ENCODE measurements around the gene CERT1.
"Not testable (repeated sequence)": the region's sequence is repeated elsewhere in the genome, so short reads cannot be mapped to it uniquely, and the experiment has no call there.

Gene CERT1

DNA sequence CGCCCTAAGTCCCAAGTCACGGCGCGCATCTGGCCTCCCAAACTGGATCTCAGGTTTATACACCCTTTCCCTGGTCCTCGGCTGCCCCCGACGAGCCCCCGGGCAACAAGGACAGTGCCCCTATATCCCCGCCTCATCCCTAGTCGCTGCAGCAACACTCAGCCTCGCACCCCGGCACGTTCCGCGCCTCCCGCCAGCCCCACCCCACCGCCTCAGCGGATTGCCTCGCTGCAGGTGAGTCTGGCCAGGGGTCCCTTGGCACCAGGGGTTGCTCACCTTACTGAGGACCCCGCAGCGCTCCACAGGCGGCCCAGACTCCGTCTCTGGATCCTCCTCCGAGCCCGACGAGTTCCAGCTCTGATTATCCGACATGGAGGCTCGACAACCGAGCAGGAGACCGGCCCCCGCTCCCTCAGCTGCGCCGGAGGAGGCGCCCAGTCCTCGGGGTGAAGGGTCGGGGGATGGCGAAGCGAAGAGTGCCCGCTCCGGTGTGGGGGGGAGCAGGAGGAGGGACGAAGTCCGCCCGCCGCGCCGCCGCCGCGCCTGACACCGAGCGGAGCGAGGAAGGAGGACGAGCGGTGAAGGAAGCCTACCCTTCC is 494 bp downstream of the CERT1 start:
- peak; percentile 1 to 40 (median 15) for DNase-seq
- no peaks in the 10 kb centered on the region for H3K27me3 ChIP-seq (replicated peaks; ENCODE audit: control insufficient read depth, insufficient read depth, low read length, poor library complexity, severe bottlenecking)
- H3K27ac ChIP-seq (ENCODE audit: insufficient read depth, low read length, poor library complexity, severe bottlenecking), result peak overlapping the region; percentile 78
- no peaks in the 10 kb centered on the region for H3K36me3 ChIP-seq (ENCODE audit: control insufficient read depth, insufficient read depth, low read length)
- H3K4me1 ChIP-seq (ENCODE audit: control insufficient read depth, insufficient read depth, low read length, poor library complexity, severe bottlenecking), result peaks cover 17% of the 10 kb centered on the region
- H3K9me3 ChIP-seq (ENCODE audit: control insufficient read depth, low read length), result no peaks in the 10 kb centered on the region
- H3K4me3 ChIP-seq (ENCODE audit: insufficient read depth, low read depth, low read length, poor library complexity, severe bottlenecking), result peak overlapping the region; percentile 90

DNA sequence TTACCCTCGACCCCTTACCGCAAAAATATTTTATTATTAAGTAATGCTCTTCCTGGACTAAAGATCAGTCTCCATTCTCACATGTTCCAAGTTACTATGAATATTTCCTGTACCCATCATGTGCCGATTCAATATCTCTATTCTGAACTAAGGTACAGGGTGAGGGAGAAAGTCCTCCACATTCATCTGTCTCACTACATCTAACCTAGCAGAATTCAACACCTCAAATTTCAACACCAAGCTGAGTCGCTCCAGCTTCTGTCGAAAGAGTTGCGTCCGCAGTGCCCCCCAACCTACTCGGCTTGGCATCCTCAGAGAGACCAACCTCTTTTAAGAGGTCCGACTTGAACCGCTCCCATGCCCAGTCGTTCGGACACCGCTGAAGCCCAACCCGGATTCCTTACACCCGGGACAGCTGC is 1.0 kb downstream of the CERT1 start:
- Histone ChIP-seq H3K27ac (ENCODE audit: insufficient read depth, low read length, poor library complexity, severe bottlenecking) (peak overlapping the region; percentile 78), H3K27me3 (replicated peaks; ENCODE audit: control insufficient read depth, insufficient read depth, low read length, poor library complexity, severe bottlenecking) (no peaks in the 10 kb centered on the region), H3K36me3 (ENCODE audit: control insufficient read depth, insufficient read depth, low read length) (no peaks in the 10 kb centered on the region), H3K4me1 (ENCODE audit: control insufficient read depth, insufficient read depth, low read length, poor library complexity, severe bottlenecking) (peaks cover 17% of the 10 kb centered on the region), H3K9me3 (ENCODE audit: control insufficient read depth, low read length) (no peaks in the 10 kb centered on the region), H3K4me3 (ENCODE audit: insufficient read depth, low read depth, low read length, poor library complexity, severe bottlenecking) (peak overlapping the region; percentile 90)
- no peak for DNase-seq

DNA sequence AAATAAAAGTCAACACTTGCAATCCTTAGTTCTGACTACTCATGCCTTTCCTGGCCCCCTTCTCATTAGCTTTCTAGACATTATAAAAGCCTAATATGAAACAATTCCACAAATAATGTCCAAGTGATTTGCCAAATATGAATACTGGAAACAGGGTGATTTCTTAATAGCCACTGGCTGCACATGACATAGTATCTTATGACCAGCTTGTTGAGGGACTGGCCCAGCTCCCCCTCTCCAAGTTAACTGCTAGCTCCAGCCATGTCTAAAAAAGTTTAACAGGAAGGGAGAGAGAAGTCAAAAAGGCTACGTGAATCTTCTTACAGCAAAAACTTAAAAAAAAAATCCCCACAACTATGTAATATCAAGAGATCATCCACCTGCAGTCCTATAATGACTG is 1.5 kb downstream of the CERT1 start:
- Histone ChIP-seq H3K4me3 (ENCODE audit: insufficient read depth, low read depth, low read length, poor library complexity, severe bottlenecking) (peak overlapping the region; percentile 90), H3K27ac (ENCODE audit: insufficient read depth, low read length, poor library complexity, severe bottlenecking) (no peak overlapping the region), H3K27me3 (replicated peaks; ENCODE audit: control insufficient read depth, insufficient read depth, low read length, poor library complexity, severe bottlenecking) (no peaks in the 10 kb centered on the region), H3K4me1 (ENCODE audit: control insufficient read depth, insufficient read depth, low read length, poor library complexity, severe bottlenecking) (peaks cover 17% of the 10 kb centered on the region), H3K9me3 (ENCODE audit: control insufficient read depth, low read length) (no peaks in the 10 kb centered on the region), H3K36me3 (ENCODE audit: control insufficient read depth, insufficient read depth, low read length) (no peaks in the 10 kb centered on the region)
- DNase-seq, result no peak

DNA sequence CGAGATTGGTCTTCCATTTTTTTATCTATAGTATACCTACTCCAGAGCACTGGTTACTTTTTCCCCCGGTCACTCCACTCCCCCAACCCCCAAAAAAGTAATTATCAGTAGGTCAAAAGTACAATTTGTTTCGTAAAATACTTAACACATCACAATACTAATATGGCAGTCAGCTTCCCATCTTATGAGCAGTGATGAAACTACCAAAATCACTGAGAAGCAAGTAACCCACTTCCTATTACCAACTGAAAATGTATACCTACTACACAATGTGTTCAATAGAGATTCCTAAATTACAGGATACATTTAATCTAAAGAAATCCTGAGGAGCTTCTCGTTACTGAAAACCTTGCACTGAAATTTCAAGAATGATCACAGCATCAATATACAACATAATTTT is 1.9 kb downstream of the CERT1 start:
- Histone ChIP-seq H3K27ac (ENCODE audit: insufficient read depth, low read length, poor library complexity, severe bottlenecking) (no peak overlapping the region), H3K36me3 (ENCODE audit: control insufficient read depth, insufficient read depth, low read length) (no peaks in the 10 kb centered on the region), H3K9me3 (ENCODE audit: control insufficient read depth, low read length) (no peaks in the 10 kb centered on the region), H3K4me3 (ENCODE audit: insufficient read depth, low read depth, low read length, poor library complexity, severe bottlenecking) (no peak overlapping the region), H3K4me1 (ENCODE audit: control insufficient read depth, insufficient read depth, low read length, poor library complexity, severe bottlenecking) (peaks cover 17% of the 10 kb centered on the region), H3K27me3 (replicated peaks; ENCODE audit: control insufficient read depth, insufficient read depth, low read length, poor library complexity, severe bottlenecking) (no peaks in the 10 kb centered on the region)
- DNase-seq, result no peak

DNA sequence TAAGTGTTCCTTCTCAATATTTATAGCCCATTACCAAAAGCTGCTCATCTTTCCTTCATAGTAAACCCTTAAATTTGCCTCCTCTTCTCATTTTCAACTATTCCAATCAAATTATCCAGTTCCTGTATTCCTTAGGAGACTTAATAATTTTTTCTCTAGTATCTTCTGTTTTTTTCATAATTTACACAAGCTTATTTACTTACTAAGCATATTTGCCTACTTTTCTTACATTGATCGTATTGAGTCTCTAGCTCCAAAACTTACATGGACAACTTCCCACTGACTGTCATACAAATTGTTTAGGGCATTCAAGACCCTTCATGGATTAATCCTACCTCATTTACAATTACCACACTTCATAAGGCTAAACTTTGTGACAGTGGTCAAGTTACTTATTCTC is 3.6 kb downstream of the CERT1 start:
- no peak overlapping the region for H3K4me3 ChIP-seq (ENCODE audit: insufficient read depth, low read depth, low read length, poor library complexity, severe bottlenecking)
- DNase-seq, result no peak
- no peaks in the 10 kb centered on the region for H3K9me3 ChIP-seq (ENCODE audit: control insufficient read depth, low read length)
- H3K27ac ChIP-seq (ENCODE audit: insufficient read depth, low read length, poor library complexity, severe bottlenecking), result no peak overlapping the region
- no peaks in the 10 kb centered on the region for H3K27me3 ChIP-seq (replicated peaks; ENCODE audit: control insufficient read depth, insufficient read depth, low read length, poor library complexity, severe bottlenecking)
- H3K36me3 ChIP-seq (ENCODE audit: control insufficient read depth, insufficient read depth, low read length), result peaks cover 2% of the 10 kb centered on the region
- peaks cover 16% of the 10 kb centered on the region for H3K4me1 ChIP-seq (ENCODE audit: control insufficient read depth, insufficient read depth, low read length, poor library complexity, severe bottlenecking)

DNA sequence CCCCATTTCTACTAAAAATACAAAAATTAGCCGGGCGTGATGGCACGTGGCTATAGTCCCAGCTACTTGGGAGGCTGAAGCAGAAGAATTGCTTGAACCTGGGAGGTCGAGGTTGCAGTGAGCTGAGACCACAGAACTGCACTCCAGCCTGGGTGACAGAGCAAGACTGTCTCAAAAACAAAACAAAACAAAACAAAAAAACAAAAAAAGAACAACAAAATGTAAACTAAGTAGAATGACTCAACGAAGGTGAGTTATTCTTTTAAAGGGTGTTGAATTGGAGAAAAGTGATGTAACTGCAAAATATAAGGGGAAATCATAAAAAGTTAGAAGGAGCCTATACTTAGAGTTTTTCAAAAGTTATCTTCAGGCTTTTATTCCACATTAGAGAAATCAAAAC is 6.3 kb downstream of the CERT1 start:
- not testable (repeated sequence) for H3K27ac ChIP-seq (ENCODE audit: insufficient read depth, low read length, poor library complexity, severe bottlenecking); H3K4me3 ChIP-seq (ENCODE audit: insufficient read depth, low read depth, low read length, poor library complexity, severe bottlenecking); H3K4me1 ChIP-seq (ENCODE audit: control insufficient read depth, insufficient read depth, low read length, poor library complexity, severe bottlenecking); DNase-seq; H3K9me3 ChIP-seq (ENCODE audit: control insufficient read depth, low read length); H3K36me3 ChIP-seq (ENCODE audit: control insufficient read depth, insufficient read depth, low read length); H3K27me3 ChIP-seq (replicated peaks; ENCODE audit: control insufficient read depth, insufficient read depth, low read length, poor library complexity, severe bottlenecking)

DNA sequence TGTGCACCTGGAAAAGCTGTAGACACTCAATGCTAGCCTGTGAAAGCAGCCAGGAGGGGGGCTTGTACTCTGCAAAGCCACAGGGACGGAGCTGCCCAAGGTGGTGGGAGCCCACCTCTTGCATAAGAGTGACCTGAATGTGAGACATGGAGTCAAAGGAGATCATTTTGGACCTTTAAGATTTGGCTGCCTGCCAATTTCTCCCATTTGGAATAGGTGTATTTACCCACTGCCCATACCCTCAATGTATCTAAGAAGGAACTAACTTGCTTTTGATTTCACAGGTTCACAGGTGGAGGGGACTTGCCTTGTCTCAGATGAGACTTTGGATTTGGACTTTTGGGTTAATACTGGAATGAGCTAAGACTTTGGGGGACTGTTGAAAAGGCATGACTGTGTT is 12.6 kb downstream of the CERT1 start:
- not testable (repeated sequence) for H3K27ac ChIP-seq (ENCODE audit: insufficient read depth, low read length, poor library complexity, severe bottlenecking); H3K9me3 ChIP-seq (ENCODE audit: control insufficient read depth, low read length); H3K4me3 ChIP-seq (ENCODE audit: insufficient read depth, low read depth, low read length, poor library complexity, severe bottlenecking); DNase-seq; H3K27me3 ChIP-seq (replicated peaks; ENCODE audit: control insufficient read depth, insufficient read depth, low read length, poor library complexity, severe bottlenecking); H3K4me1 ChIP-seq (ENCODE audit: control insufficient read depth, insufficient read depth, low read length, poor library complexity, severe bottlenecking)
- peaks cover 12% of the 10 kb centered on the region for H3K36me3 ChIP-seq (ENCODE audit: control insufficient read depth, insufficient read depth, low read length)

DNA sequence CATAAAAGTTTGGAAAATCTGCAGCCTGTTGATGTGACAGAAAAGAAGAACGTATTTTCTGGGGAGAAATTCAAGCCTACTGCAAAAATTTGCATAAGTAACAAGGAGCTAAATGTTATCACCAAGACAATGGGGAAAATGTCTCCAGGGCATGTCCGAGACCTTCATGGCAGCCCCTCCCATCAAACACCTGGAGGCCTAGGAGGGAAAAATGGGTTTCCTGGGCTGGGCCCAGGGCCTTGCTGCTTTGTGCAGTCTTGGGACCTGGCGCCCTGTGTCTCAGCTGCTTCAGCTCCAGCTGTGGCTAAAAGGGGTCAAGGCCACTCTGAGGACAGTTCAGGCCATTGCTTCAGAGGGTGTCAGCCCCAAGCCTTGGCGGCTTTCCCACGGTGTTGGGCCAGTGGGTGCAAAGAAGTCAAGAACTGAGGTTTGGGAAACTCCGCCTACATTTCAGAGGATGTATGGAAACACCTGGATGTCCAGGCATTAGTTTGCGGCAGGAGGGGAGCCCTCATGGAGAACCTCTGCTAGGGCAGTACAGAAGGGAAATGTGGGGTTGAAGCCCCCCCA is 13.1 kb downstream of the CERT1 start:
- Histone ChIP-seq H3K4me3 (ENCODE audit: insufficient read depth, low read depth, low read length, poor library complexity, severe bottlenecking) (no peak overlapping the region), H3K27ac (ENCODE audit: insufficient read depth, low read length, poor library complexity, severe bottlenecking) (no peak overlapping the region), H3K9me3 (ENCODE audit: control insufficient read depth, low read length) (no peaks in the 10 kb centered on the region), H3K36me3 (ENCODE audit: control insufficient read depth, insufficient read depth, low read length) (peaks cover 12% of the 10 kb centered on the region), H3K4me1 (ENCODE audit: control insufficient read depth, insufficient read depth, low read length, poor library complexity, severe bottlenecking) (no peaks in the 10 kb centered on the region), H3K27me3 (replicated peaks; ENCODE audit: control insufficient read depth, insufficient read depth, low read length, poor library complexity, severe bottlenecking) (no peaks in the 10 kb centered on the region)
- no peak for DNase-seq

DNA sequence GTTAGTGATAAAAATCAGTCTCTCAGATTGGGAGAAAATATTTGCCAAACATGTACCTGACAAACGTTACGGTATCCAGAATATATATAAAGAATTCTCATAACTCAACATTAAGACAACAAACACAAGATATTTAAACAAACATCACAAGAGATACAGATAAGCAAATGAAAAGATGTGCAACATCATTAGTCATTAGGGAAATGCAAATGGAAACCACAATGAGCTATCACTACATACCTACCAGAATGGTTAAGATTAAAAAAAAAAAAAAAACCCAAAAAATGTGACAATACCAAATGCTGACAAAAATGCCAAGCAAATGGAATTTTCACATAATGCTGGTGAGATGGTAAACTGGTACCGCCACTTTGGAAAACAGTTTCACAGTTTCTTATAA is 15.4 kb downstream of the CERT1 start:
- Histone ChIP-seq H3K27ac (ENCODE audit: insufficient read depth, low read length, poor library complexity, severe bottlenecking) (no peak overlapping the region), H3K4me3 (ENCODE audit: insufficient read depth, low read depth, low read length, poor library complexity, severe bottlenecking) (no peak overlapping the region), H3K9me3 (ENCODE audit: control insufficient read depth, low read length) (no peaks in the 10 kb centered on the region), H3K4me1 (ENCODE audit: control insufficient read depth, insufficient read depth, low read length, poor library complexity, severe bottlenecking) (no peaks in the 10 kb centered on the region), H3K36me3 (ENCODE audit: control insufficient read depth, insufficient read depth, low read length) (peaks cover 8% of the 10 kb centered on the region), H3K27me3 (replicated peaks; ENCODE audit: control insufficient read depth, insufficient read depth, low read length, poor library complexity, severe bottlenecking) (no peaks in the 10 kb centered on the region)
- DNase-seq, result no peak

DNA sequence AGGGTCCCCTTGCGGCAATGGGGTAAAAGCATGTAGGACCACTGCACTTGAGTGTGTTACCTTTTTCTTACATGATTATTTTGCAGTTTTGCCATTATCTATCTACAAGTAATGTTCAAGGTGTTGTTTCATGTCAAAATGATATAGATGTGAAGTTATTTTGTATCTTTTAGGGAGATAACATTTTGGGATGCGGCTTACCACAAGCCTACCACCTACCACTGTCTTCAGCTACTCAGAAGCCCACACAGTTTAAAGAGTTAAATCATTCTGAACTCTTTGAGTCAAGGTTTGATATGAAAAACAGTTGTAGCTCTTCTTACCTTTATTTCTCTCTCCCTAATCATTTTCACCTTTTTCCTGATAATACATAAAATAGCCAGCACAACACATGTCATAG is 19.8 kb downstream of the CERT1 start:
- H3K27me3 ChIP-seq (replicated peaks; ENCODE audit: control insufficient read depth, insufficient read depth, low read length, poor library complexity, severe bottlenecking), result no peaks in the 10 kb centered on the region
- H3K4me3 ChIP-seq (ENCODE audit: insufficient read depth, low read depth, low read length, poor library complexity, severe bottlenecking), result no peak overlapping the region
- no peaks in the 10 kb centered on the region for H3K36me3 ChIP-seq (ENCODE audit: control insufficient read depth, insufficient read depth, low read length)
- no peak overlapping the region for H3K27ac ChIP-seq (ENCODE audit: insufficient read depth, low read length, poor library complexity, severe bottlenecking)
- DNase-seq, result no peak
- H3K4me1 ChIP-seq (ENCODE audit: control insufficient read depth, insufficient read depth, low read length, poor library complexity, severe bottlenecking), result no peaks in the 10 kb centered on the region
- no peaks in the 10 kb centered on the region for H3K9me3 ChIP-seq (ENCODE audit: control insufficient read depth, low read length)

All from effector memory CD4-positive, alpha-beta T cell (primary cell).